HG03558 (cell line): ENCODE measurements around the gene TPD52L1.

Experiments used
- ATAC-seq: cut with Tn5 transposase; IDR thresholded peaks from one replicate; pipeline ENCODE4 v1.9.1; 2021; ENCODE audit warnings: moderate number of reproducible peaks; ENCODE audit not compliant: unreplicated experiment; ENCODE audit errors: extremely low read depth

TPD52L1 gene

DNA sequence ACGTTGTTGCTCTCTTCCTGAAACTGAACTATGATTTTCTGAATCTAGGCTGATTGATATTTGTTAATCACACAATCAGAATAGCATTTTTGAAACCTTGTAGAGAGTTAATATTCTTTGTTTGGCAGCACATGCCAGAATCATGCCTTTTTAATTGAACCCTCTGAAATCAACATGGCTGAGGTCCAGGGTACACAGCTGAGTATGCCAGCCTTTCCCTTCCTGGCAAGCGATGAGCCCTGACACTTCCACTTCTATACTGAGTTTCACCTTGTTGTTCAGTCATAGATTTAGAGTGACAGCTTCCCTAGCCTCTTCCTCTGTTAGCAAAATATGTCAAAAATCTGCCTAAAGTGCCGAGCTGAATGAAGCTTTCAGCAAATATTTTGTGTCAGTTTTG lies 141.4 kb downstream of the TPD52L1 start:
- no peak for ATAC-seq

DNA sequence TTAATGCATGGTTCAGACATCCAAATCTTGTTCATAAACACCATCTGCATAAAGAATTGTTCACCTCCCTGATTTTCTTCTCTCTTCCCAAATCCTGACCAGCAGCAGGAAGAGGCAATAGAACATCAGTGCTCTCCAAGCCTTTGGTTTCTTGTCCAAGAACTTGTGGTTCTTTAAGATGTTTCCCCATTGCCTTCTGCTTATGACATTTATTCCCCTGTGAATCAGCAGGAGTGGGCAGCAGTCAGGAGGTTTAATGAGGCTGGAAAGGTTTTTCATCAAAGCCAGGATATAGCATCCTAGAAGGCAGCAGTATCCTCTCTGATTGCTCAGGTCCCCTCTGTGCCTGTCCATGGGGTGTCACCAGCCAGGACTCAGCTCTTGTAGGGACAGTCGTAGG lies 142.9 kb downstream of the TPD52L1 start:
- no peak for ATAC-seq

DNA sequence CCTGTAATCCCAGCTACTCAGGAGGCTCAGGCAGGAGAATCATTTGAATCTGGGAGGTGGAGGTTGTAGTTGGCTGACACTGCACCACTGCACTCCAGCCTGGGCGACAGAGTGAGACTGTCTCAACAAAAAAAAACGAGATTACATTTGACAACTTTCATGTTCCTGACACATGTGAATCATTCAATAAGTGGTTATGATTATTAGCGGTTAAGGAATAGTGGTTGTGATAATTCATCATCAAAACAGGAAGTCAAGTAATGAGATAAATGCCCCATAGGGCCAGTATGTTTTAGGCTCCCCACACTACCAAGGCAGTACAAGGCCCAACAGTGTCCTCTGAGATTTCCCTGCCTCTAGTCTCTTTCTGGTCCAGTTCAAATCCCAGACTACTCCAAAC lies 145.7 kb downstream of the TPD52L1 start:
- ATAC-seq, result no peak

DNA sequence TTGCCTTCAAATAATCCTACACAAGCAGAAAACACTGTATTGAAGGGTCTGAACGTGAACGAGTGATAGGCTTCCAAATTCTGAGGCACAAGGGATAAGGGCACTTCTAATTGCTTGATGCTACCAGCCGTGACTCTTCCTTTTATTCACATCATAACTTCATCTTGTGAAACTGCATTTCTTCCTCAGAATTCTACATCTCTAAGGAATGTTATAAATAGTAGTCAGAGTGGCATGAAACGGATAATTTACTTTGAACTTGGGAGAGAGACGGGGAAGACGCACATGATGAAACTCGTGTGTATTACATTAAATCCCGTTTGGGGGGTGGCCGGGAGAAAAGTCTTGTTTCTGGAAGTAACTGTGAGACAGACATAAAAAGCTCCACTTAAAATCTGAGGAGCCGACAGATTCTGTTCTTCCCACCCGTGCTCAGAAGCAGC lies 147.4 kb downstream of the TPD52L1 start:
- ATAC-seq, result no peak

DNA sequence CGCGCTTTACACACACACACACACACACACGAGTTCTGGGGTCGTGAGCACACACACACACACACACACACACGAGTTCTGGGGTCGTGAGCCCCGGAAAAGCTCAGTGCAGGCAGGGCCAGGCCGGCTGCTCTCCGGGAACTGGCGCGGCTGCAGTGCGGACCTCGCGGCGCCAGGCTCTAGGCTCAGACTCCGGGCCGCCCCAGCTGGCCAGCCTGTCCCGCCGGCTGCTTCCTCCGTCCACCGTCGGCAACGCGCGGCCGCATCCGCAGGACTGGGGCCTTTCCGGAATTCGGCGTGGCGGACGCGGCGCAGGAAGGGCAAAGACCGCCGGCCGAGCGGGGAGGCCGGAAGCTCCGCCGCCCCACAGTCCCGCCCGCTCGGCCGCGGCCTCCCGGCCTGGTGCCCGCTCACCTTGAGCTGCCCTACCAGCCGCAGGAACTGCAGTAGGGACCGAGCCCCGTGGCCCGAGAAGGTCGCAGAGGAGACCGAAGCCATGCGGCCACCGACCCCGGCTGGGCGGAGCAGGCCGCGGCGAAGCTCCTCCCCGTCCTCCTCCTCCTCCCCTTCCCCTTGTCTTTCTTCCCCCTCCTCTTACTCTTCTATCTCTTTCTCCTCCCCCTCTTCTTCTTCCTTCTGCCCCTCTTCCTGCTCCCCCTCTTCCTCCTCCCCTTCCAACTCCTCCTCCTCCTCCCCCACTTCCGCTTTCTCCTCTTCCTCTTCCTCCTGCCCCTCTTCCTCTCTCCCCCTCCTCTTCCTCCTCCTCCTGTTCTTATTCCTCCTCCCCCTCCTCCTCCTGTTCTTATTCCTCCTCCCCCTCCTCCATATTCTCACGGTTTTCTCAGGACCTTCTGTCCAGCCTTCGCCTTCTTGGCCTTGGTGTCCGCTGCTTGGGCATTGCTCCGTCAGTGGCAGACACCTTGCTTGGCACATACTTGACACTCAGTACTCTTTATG lies 148.1 kb downstream of the TPD52L1 start, which contains the start of gene HDDC2:
Gene HDDC2 (minus strand): TSS at position 533 of the 957 bp plus-strand sequence. CDS start 35 bp downstream, at position 498.
- peak; percentile 69 for ATAC-seq

DNA sequence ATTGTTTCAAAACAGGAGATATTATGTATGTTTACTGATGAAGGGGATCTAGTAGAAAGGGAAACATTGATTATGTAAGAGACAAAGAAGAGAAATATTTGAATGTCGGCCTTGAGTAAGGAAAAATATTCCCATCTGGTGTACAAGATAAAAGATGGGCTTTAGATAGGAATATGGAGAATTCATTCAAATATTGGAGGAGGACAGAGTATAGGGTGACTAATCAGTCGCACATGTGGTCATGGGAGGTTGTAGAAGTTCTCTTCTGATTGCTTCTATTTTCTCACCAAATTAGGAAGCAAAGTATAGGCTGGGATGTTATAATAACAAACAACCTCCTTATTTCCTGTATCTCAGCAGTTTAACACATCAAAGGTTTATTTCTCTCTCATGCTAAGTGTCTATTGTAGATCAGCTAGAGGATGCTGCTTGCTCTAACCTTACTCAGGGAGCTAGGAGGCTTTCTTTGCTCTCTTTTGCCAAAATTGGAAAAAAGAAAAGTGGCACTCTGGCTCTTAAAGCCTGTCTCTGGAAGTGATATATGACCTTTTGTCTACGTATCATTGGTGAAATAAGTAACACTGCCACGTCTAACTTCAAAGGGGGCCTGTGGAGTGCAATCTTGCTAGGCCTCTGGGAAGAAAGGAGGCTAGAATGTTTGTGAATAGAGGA lies 149.4 kb downstream of the TPD52L1 start:
- ATAC-seq, result no peak

DNA sequence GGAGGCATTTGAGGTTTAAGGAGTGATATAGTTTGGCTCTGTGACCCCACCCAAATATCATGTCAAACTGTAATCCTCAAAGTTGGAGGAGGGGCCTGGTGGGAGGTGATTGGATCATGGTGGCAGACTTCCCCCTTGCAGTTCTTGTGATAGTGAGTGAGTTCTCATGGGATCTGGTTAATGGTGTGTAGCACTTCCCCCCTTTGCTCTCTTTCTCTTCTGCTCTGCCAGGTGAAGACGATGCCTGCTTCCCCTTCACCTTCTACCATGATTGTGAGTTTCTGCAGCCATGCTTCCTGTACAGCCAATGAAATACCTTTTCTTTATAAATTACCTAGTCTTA lies 149.9 kb downstream of the TPD52L1 start:
- ATAC-seq, result no peak

DNA sequence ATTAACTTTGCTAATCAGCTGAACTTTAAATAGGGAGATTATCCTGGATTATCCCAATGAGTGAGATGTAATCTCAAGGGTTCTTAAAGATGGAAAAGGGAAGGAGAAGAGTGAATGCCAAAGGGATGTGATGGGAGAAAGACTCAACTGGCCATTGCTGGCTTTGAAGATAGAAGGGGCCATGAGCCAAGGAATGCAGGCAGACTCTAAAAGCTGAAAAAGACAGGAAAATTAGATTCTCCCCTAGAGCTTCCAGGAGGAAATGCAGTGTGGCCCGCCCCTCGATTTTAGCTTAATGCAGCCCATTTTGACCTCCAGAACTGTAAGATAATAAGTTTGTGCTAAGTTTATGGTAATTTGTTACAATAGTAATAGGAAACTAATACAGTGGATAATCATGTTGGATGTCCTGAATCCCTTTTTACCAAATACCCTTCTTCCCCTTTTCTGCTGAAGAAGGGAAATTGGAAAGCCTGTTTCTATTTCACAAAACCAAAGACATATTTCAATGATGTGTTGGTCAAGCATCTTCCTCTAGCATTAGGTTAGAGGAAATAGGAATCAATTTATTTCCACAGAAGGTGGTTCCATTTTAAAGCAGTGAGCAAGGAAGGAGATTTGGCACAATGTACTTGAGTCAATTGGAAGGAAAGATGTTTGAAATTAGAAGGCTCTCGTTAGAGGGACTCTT lies 151.5 kb downstream of the TPD52L1 start:
- ATAC-seq, result no peak

DNA sequence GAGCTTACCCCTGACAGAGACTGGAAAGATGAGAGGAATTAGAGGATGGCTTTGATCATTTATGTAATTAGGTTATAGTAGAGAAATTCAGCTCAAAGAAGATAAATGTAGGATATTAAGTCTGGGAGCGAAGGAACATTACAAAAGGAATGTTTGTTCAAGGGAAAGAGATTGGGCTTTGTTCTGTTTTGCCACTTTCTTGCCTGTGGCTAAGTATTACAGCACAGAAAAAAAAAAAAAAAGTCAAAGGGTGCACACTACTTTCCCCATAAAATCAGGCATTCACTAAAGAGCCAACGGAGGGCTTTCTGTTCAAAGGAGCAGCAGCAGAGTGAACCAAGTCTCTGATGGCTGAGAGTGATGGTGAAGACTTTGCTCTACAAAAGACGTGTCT lies 153.2 kb downstream of the TPD52L1 start:
- no peak for ATAC-seq

DNA sequence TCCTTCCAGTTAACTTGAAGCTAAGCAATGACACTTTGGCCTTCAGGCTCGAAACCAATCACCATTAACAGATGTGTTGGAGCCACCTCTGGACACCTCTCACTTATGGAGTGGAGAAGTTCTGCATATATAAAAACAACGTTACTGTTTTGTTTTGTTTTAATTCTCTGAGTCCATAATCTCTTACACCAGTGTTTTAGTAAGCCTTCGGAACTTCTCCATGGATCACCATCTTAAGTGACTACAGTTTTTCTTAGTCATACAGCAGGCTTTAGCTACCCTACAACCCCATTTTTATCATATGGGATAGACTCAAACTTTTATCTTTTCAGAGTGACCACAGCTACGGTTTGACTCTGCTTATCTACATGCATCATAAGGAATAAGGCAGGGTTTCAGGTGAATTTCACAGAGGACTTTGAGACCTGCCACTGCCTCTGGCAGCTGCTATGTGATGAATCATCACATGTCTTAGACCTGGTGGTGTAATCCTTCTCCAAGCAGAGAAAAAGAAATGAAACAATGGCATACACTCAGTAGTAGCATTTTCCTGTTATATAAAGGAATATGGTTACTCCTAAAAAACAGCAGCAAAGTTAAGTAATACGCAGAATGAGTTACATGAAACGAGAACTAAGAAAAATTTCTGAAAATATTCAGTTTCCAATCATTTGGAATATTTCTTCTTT lies 153.7 kb downstream of the TPD52L1 start:
- no peak for ATAC-seq

DNA sequence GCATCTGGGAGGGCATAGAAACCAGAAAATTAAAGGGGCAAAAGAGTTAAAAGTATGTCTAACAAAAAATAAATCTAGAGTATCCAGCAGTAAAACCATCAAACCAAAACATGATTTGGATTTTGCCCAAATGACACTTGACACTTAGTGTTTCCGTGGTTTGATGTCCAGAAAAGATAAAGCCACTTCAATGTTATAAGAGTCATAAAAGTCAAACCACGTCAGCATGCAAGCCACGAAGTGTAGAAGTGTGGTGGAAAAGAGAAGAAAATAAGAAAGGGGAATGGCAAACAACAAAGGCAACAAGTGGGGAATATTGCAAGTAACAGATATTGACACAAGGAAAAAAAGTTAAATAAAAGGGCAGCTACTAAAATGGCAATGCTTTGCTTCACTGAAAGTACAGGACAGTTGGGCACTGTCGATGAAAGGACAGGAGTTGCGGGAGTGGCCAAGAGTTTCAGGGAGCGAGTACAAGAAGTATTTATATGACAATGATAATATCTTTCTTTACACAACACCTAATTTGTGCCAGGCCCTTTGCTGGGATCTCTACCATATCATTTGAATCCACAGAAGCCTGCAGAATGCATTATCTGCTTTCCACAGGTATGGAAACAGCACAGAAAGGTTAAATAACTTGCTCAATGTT lies 154.5 kb downstream of the TPD52L1 start:
- ATAC-seq, result no peak

DNA sequence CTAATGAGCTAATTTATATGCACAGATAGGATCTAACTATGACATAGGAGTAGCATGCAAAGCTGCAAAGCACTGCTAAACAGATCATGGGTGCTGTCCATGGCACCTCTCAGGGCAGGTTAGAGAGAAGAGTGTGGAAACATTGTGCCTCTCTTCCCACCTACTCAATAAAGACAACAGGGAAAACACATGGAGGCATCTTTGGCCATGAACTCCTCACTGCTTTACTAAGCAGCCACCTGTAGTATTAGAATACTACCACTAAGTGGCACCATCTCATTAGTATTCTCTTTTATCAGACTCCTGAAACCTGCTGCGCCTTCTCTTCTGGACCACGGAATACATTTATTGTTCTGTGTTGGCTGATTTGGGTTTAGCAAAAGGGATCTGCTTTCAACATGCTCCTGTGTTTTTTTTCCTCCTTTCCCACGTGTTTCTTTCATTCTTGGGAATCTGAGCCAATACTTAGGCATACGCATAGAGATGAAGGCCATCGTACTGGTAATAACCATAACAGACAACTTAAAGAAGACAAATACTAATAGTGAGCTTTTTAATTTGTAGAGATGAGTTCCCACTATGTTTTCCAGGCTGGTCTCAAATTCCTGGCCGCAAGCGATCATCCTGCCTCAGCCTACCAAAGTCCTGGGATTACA lies 157.5 kb downstream of the TPD52L1 start:
- peak; percentile 72 for ATAC-seq

DNA sequence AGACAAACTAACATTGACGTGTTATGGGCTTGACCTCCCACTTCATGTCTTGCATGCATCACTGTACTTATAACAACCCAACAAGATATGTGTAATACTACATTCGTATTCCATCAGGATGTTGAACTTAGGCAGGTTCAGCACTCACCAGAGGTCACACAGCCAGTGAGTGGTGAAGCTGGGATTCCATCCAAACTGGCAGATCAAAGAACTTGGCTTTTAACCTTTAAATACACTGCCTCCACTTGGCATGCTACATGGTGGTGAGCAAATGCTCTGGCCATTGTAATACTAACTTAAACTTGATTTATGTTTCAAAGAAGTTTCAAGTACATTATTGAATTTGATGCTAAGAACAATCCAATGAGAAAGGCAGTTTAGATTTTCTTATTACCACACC lies 158.9 kb downstream of the TPD52L1 start:
- ATAC-seq, result no peak

DNA sequence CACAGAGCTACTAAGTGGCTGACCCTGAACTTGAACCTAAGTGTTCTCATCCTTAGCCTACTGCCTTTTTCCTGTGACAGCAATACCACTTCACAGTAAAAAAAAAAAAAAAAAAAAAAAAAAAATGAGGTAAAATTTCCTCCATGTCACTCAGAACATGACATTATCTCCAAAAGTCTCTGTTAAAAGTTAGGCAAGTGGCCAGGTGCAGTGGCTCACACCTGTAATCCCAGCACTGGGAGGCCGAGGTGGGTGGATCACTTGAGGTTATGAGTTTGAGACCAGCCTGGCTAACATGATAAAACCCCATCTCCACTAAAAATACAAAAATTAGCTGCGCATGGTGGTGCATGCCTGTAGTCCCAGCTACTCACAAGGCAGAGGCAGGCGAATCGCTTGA lies 159.4 kb downstream of the TPD52L1 start:
- no peak for ATAC-seq
